Left lung (tissue), 10 donors: ENCODE measurements around the gene CIDEA. TPM values are rescaled to one million over a fixed set of nuclear protein-coding genes. Genes with fewer than 3 reads are reported as not detected.

Experiments
- ATAC-seq: fragments of 200-7000 bp; cut with Tn5 transposase; one replicate; pipeline ENCODE4 v1.9.1; 2020; ENCODE audit warnings: moderate library complexity
- DNase-seq, 4 donors: peaks; one replicate each; pipeline ENCODE4 v3.0.0-alpha.2; 2013 to 2020
- H3K27ac ChIP-seq, 2 donors: fragments of 200-600 bp; sonication (generic) in 1 of 2; one replicate each; pipeline versions ENCODE4 v1.5.0 to v1.8.0; 2020 to 2021
- H3K27me3 ChIP-seq, 2 donors: fragments of 200-600 bp; sonication (generic) in 1 of 2; one replicate each; pipeline versions ENCODE4 v1.5.0 to v1.8.0; 2020 to 2021
- H3K36me3 ChIP-seq, 2 donors: fragments of 200-600 bp; sonication (generic) in 1 of 2; one replicate each; pipeline versions ENCODE4 v1.5.0 to v1.8.0; 2020 to 2021
- H3K4me1 ChIP-seq, 2 donors: fragments of 200-600 bp; one replicate each; pipeline ENCODE4 v1.8.0; 2021
- H3K4me3 ChIP-seq, 2 donors: fragments of 200-600 bp; sonication (generic) in 1 of 2; one replicate each; pipeline versions ENCODE4 v1.5.0 to v1.8.0; 2020 to 2021; ENCODE audit warnings: mild to moderate bottlenecking in 1 of 2
- H3K9me3 ChIP-seq, 2 donors: fragments of 200-600 bp; sonication (generic) in 1 of 2; one replicate each; pipeline versions ENCODE4 v1.5.0 to v1.8.0; 2020 to 2021
- CTCF ChIP-seq, 2 donors: fragments of 200-600 bp; sonication (generic) in 1 of 2; IDR thresholded peaks; one replicate each; pipeline versions ENCODE4 v1.5.0 to v1.8.0; 2021; ENCODE audit warnings: antibody characterized with exemption in 2 of 2
- intact Hi-C, 2 donors: fragments of 100-400 bp; cut with DNase I; formaldehyde crosslinking; loops; one replicate each; pipeline versions ENCODE4 v1.11.2 to v1.14.2; 2022
- polyA plus RNA-seq, 6 donors: library from polyadenylated mRNA; unstranded; fragments of 120-200 nt; gene quantifications; one replicate each; pipeline ENCODE4 v1.2.1, GENCODE V29; 2013; ENCODE audit not compliant: insufficient read length in 6 of 6
- total RNA-seq, 2 donors: library from RNA; stranded (reverse); fragmentation: NEBNext Ultra II Directional; extraction: Animal tissue kit (Norgen Biotek cat#: 25700); gene quantifications; one replicate each; pipeline ENCODE4 v1.2.1, GENCODE V29; 2021
- donor health status: DM: no; HTN: yes; CAD: no.
- donor health status: DM: no; HTN: no; CAD: no.

The CIDEA gene
- total and polyA plus RNA-seq, 8 donors = 0.77 to 2.2 (median 1.8) TPM; not detected in 2

- Histone ChIP-seq H3K36me3 (peaks cover 0 to 67% of the 10 kb centered on the region in 2 donors), H3K4me1 (peaks cover 8 to 41% of the 10 kb centered on the region in 2 donors), H3K9me3 (peaks cover 0 to 13% of the 10 kb centered on the region in 2 donors), H3K27me3 (peaks cover 0 to 20% of the 10 kb centered on the region in 2 donors), H3K27ac (no peak overlapping the region), H3K4me3 (no peak overlapping the region)
- intact Hi-C loops = no loop called here
- ATAC-seq (no peak), DNase-seq (no peak)
- TF ChIP-seq CTCF (IDR thresholded peaks at IDR 0.05) = no peak
These were observed 58.8 kb downstream of the CIDEA start for GRCh38 chr18:12312976-12313375.

DNA sequence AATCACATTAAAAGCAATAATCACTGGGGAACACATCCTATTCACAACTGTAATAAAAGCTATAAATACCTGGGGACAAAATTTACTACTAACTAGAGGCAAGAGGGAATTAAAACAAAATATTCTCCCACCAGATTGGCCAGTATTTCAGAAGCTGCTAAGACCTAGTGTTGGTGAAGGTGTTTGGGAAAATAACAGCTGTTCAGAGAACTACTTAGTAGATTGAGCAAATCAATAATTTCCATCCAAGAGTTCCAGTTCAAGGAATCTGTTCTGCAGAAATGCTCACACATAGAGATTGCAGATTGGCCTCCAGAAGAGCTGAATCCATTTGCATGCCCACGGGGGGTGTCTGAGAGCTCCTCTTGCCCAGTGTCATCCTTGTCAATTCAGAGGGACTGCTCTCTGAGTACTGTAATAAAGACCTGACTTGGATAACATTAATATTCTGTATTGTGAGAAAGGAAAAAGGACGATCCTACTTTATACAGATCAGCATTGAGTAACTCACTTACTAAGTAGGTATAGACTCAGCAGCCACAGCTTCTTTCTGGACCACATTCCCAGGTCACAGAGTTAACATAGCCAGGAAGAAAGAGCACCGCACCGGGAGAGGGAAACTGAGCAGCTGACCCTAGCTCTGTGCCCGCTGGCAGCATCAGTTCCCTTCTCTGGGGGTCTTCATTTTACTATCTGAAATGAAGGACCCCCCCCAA is 59.5 kb downstream of the CIDEA start:
- peaks cover 8 to 38% of the 10 kb centered on the region in 2 donors for H3K4me1 ChIP-seq
- no peak for ATAC-seq

DNA sequence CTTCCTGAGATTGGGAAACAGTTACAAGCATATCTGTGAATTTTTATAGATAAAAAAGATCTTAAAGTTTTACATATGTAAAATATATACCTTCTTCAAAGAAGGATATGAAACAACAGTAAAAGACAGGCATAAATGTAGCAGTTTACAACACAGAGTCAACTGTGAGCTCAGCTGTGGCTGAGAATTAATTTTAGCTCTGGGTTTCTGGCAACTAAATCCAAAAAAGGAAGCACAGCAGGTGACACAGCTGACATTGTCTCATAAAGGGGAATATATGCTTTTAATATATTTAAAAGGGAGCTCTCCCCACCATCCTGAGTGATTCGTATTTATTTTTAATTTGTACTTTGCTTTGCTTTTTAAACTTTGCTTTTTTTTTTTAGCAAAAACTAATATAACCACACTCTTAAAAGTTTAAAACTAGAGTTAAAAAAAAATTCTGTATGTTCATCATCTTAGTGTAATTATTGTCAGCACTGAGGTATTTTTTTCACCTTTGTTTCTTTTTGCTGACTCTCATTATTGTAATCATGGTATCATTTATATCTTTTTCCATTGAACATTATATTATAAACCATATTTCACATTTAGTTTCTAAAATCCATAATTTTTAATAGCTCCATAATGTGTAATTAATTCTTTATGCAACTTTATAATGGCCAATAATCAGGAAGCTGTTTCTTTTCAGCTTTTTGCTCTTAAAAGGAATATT is 60.6 kb downstream of the CIDEA start:
- TF ChIP-seq CTCF (IDR thresholded peaks at IDR 0.05) = no peak
- Histone ChIP-seq H3K4me3 (no peak overlapping the region), H3K27me3 (peaks cover 0 to 2% of the 10 kb centered on the region in 2 donors), H3K36me3 (peaks cover 0 to 80% of the 10 kb centered on the region in 2 donors), H3K27ac (no peak overlapping the region), H3K9me3 (peaks cover 0 to 13% of the 10 kb centered on the region in 2 donors), H3K4me1 (peaks cover 3 to 32% of the 10 kb centered on the region in 2 donors)
- ATAC-seq (no peak), DNase-seq (no peak)
- intact Hi-C loops = no loop called here

More for the DNA sequence above, 59.5 kb downstream of the CIDEA start:
- Histone ChIP-seq H3K36me3 (peaks cover 0 to 74% of the 10 kb centered on the region in 2 donors), H3K9me3 (peaks cover 0 to 13% of the 10 kb centered on the region in 2 donors), H3K27me3 (peaks cover 0 to 13% of the 10 kb centered on the region in 2 donors), H3K4me3 (no peak overlapping the region), H3K27ac (no peak overlapping the region)
- intact Hi-C loops = no loop called here
- TF ChIP-seq CTCF (IDR thresholded peaks at IDR 0.05) = no peak
- DNase-seq = no peak

DNA sequence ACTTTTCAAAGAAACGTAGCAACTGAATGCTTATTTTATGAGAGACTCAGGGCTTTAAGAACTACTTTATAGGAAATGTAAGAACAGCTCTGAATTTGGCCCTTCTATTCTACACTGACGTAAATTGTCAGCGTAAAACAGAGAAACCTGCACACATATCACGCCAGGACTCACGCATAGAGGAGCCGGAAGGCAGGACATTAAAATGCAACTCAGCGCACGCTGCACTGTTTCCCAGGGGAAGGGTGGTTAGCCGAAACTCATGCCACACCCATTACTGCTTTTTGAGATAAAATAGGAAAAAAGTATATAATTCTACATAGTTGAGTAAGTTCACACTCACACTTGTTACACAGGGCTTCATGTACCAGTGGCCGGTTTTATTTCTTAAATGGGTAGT is 61.3 kb downstream of the CIDEA start:
- peaks cover 0 to 80% of the 10 kb centered on the region in 2 donors for H3K36me3 ChIP-seq
- no peak for ATAC-seq
- H3K9me3 ChIP-seq = peaks cover 0 to 13% of the 10 kb centered on the region in 2 donors
- intact Hi-C loops = no loop called here
- DNase-seq = no peak
- no peak overlapping the region for H3K4me3 ChIP-seq
- no peak for TF ChIP-seq CTCF (IDR thresholded peaks at IDR 0.05)
- H3K27me3 ChIP-seq = no peaks in the 10 kb centered on the region
- peaks cover 0 to 24% of the 10 kb centered on the region in 2 donors for H3K4me1 ChIP-seq
- no peak overlapping the region for H3K27ac ChIP-seq

- peaks cover 0 to 20% of the 10 kb centered on the region in 2 donors for H3K4me1 ChIP-seq
These were observed 61.8 kb downstream of the CIDEA start for GRCh38 chr18:12315911-12316310.

More at GRCh38 chr18:12315911-12316310, 61.8 kb downstream of the CIDEA start:
- H3K36me3 ChIP-seq = peaks cover 0 to 80% of the 10 kb centered on the region in 2 donors
- H3K4me3 ChIP-seq = no peak overlapping the region
- TF ChIP-seq CTCF (IDR thresholded peaks at IDR 0.05) = no peak
- peaks cover 0 to 13% of the 10 kb centered on the region in 2 donors for H3K9me3 ChIP-seq
- no peak for DNase-seq
- no peak for ATAC-seq
- H3K27me3 ChIP-seq = no peaks in the 10 kb centered on the region
- H3K27ac ChIP-seq = no peak overlapping the region
- intact Hi-C loops = no loop called here
